GM18909 (cell line): Measurements from ENCODE around the gene ARID1B.

Experiments
- ATAC-seq: cut with Tn5 transposase; IDR thresholded peaks from one replicate; pipeline ENCODE4 v1.9.1; 2021; ENCODE audit warnings: mild to moderate bottlenecking; ENCODE audit not compliant: unreplicated experiment, poor library complexity

ARID1B gene

DNA sequence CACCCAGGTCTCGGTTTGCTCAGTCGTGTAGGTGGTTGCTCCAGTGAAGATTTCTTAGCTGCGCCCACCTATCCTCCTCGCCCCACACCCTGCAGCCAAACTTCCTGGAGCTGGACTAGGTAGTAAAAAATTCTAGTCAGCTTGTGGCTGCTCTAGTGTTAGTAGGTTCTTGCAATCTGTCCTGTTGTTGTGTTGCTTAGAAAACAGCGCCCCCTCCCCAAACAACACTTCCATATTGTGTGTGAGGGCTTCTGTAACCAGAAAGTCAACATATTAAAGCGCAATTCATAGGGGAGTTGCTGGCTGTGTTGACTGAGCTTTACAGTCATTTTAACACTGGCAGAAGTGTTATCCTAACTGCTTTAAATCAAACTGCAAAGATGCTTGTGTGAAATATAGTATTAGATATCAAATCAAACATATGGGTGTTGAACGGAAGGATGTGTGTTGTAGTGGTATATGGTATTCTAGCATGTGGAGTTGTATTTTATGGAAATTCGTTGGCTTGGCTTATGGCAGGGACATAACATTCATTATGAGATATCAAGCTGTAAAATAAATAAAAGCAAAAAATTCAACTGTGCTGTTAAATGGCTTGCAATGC lies 122.5 kb downstream of the ARID1B start:
- no peak for ATAC-seq

DNA sequence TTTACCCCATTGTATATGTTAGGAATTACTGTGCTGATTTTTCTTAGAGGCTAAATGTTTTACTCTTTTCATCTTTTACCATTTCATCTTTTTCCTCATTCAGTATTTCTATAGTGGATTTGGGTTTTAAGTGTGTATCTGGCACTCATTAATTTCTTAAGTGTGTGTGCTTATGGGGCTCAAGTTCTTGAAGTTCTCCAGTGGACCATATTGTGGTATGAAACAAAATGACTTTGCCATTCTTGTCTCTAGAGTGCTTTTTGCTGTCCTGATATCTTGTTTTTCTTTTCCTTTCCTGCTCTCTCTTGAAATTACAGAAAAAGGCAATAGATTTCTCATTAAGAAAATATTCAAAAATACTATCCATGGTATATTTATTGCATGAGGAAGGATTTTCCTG lies 123.1 kb downstream of the ARID1B start:
- ATAC-seq, result no peak

DNA sequence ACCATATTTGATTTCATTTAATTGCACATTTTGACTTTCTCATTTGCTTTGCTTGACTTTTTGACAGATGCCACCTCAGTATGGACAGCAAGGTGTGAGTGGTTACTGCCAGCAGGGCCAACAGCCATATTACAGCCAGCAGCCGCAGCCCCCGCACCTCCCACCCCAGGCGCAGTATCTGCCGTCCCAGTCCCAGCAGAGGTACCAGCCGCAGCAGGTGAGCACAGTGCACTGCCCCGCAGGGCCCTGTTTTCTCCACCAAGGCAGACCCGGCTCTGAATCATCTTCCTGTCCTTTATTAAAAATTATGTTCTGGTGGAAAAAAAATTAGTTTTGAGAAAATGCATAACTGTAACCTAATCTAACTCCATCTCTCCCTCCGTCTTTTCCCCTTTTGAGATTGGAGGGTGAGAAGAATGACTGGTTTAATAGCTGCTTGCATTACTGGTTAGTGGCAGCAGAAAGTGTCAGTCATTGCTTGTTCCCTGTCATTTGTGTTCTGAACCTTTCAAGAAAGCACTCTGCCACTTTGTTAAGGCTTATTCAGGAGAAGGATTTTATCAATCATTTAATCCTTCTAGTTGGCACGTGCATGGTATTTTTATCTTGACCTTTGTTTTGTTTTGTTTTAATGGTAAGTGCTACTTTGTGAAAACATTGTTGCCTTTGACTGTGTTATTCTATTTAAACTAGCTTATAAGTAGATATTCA lies 124.3 kb downstream of the ARID1B start:
- ATAC-seq, result no peak

DNA sequence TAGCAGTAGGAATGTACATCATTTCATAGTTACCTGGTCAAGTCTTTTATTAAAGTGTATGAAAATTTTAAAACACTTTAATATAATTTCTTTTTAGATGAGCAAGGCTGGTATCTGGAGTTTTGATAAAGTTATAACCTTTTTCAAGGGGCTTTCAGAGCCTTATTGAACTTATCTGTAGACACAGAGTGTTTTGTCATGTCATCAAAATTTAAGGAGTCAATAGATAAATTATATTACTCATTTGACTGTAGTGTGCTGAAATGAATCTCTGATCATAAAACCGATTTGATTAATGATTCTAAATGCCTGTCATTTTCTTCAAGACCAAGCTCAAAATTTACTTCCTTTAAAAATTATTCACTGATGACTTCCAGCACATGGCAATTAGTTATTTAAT lies 125.6 kb downstream of the ARID1B start:
- ATAC-seq, result no peak

DNA sequence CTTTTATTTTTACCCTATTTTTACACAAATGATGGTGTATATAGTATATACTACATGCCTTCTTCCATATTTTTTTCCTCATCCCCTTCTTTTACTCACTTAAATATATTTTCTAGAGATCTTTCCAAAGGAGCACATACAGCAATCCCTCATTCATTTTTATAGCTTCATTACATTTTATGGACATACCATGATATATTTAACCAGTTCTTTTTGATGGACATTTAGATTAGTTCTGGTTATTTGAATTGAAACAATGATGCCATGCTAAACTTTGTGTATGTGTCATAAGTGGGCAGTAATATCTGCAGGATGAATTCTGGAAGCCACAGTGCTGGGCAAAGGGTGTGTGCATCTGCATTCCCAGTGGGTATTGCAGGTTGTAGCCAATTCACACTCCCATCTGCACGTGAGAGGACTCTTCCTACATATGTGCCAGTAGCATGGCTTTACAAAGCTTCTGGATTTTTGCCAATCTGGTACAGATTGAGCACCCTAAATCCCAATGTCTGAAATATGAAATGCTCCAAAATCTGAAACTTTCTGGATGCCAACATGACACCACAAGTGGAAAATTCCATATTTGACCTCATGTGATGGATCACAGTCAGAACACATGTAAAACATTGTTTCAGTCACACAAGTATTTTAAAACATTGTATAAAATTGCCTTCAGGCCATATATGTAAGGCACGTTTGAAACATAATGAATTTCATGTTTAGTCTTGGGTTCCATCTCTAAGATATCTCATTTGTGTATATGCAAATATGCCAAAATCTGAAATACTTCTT lies 127.2 kb downstream of the ARID1B start:
- ATAC-seq, result no peak

DNA sequence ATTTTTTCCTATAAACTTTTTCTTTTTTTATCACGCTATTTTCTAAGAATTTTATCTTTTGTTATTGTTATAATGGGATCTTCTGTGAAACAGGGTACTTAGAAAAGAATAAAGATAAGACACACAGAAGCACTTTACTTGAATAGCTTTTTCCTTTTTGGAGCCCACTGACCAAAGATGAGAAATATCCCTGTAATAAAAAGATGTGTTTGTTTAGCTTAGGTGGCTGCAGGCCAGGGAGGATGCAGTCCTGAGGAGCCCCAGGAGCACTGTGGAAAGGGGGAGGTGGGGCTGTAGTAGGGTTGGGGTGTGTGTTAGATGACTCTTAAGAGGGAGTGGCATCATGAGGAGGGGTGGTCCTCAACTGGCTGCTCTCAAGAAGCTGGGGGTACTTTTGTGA lies 128.6 kb downstream of the ARID1B start:
- no peak for ATAC-seq

DNA sequence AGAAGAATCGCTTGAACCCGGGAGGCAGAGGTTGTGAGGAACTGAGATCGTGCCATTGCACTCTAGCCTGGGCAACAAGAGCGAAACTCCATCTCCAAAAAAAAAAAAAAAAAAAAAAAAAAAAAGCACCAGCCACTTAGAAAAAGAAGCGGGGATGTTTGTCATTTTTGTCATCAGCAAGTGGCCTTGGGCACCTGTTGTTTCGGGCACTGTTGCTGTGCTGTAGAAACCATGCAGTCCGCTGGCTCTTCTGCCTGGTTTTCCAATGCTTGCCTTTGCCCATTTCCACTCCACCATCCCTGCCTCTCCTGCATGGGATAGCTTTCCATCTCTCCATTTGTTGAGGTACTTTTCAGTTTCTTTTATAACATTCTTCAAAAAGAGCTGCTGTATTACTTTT lies 129.3 kb downstream of the ARID1B start:
- ATAC-seq, result no peak

DNA sequence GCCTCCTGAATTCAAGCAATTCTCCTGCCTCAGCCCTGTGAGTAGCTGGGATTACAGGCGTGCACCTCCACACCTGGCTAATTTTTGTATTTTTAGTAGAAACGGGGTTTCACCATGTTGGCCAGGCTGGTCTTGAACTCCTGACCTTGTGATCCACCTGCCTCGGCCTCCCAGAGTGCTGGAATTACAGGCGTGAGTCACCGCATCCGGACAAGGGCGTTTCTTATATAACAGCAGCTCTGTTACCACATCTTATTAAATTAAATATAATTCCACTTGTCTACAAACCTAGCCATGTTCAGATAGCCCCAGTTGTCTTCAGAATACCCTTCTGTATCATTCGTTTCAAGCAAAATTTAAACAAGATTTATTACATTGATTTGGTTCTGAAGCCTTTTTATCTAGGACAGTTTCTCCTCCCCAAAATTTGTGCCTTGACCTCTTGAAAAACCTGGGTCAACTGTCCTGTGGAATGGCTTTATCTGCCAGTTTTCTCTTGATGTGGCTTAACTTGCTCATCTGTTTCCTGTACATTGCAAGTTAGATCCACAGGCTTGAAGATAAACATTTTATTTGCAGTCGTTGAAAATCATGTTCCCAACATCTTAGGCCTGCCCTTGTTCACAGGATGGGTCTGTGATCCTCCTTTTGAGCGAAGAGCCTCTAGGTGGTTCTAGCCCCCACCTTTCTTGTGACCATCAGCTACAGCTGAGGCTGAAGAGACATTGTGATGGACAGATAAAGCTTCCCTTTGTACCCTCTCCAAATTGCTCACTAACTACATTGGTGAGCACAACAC lies 132.2 kb downstream of the ARID1B start:
- no peak for ATAC-seq

DNA sequence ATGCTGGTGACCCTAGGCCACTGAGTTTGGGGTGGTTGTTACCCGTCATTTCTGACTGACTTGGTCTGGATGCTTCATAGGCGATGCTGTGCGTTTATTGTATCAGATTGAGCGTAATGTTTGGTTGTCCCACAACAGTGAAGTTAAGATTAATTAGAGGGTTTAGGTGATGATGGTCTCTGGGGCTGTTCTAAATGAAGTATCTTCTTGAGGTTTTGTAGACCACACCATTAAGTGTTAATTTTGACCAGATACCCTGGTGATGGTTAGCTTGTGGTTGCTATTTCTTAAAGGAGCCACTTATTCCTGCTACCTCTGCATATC lies 132.8 kb downstream of the ARID1B start:
- ATAC-seq, result no peak

DNA sequence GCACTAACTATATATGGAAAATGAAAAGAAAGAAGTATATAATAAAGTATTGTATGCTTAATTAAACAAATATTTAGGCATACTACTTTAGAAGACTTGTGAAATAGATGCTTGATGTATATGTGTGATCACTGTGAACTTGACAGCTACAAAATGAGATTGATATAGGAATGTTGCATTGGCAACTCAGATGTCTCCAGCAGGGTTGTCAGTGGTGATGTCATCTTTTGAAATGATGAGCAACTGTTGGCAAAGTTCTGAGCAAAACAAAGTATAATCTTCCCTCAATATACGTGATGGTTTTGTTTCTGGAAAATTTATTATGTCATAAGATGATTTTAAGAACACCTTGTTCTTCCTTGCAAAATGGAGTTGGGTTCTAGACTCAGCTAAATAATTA lies 133.8 kb downstream of the ARID1B start:
- no peak for ATAC-seq

DNA sequence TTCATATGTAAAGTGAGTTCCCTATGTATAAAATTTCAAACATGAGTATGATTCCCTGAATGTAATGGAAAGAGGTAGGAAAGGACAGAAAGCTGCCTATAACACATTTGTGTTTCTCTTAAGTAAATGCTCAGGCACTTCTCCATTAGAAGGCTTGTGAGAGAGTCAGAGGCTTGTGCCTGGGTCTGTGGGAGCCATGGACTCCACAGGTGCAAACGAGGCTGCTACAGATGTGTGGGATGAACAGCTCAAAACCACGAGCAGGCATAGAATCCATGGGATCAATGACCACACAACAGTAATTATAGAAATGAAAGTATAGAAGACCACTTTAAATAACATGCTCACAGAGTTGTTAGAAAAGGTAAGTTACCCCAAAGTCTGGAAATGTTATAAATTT lies 134.4 kb downstream of the ARID1B start:
- ATAC-seq, result no peak

DNA sequence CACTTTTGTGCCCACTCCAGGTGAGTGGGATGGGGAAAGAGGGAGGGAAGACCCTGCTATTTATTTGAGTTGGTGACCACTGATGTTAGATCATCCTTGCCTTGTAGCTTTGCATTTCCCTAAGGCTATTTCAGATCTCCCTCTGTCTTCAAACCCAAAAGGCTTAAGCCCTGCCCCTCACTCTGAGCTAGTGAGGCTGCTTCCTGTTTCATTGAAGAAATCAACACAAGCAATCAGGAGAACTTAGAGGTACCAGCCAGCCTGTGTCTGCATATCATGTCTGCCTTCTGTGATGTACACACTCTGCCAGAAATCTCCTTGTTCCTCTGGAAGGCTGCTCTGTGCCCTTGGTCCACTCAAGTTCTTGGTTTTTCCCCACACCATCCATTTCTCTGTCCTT lies 135.3 kb downstream of the ARID1B start:
- ATAC-seq, result no peak

DNA sequence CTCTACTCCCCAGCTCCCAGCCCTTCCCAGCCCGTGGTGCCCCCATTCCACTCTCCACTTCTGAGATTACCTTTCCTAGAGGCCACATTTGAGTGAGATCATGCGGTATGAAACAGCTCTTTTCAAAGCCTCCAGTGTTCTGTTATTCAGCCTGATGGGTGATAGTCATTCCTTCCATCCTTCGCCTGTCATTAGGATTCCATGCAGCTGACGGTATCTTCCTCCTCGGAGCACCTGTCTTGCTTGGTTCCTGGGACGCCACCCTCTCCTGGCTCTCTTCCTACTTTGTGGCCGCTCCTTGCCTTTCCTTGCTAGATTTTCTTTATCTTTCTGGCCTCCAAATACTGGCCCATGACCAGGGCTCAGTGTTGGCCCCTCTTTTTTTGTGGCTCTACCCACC lies 137.0 kb downstream of the ARID1B start:
- no peak for ATAC-seq

DNA sequence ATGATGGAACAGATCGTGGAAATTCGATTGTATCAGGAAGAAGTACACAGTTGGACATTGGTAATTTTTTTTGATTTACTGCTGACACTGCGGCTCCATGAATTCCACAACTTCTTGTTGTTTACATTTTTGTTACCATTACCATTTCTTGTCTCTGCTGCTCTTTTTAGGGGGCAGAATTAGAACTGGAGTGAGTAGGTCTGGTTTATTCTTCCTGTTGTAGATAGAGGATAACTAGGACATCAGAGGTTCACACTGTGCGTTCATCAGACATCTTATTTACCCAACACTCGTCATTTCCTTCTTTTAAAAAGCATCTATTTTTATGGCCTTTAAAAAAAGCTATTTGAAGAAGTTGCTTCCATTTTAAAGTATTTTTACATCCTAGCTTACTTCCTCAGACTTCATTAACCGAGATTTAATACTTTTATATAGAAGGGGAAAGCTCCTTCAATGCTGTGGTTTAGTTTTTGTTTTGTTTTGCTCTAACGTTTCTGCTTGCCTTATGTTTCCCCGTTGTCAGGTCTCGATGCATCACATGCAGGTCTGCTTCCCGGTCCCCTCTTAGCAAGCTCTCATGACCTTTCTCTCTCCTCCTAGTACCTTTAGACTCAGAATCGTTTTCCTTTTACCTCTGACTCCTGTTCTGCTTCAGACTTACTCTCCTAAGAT lies 139.1 kb downstream of the ARID1B start:
- peak; percentile 50 for ATAC-seq

DNA sequence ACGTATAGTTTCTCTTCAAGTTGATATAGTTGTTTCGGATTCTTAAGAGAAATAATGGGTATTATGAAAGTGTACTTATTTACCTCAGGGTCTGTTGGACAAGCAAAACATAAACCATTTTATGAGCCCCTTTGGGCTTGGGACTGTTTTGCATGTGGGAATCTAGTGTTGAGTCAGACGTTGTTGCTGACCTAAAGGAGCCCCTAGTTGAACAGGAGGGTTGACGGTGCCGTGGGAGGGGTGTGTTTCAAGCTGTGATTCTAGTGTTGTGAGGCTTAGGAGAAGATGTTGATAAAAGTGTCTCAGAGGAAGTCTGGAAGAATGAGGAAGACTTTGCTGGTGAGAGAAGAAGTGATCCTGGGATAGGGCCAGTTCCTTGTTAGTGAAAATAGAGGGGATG lies 140.0 kb downstream of the ARID1B start:
- peak; percentile 58 for ATAC-seq

DNA sequence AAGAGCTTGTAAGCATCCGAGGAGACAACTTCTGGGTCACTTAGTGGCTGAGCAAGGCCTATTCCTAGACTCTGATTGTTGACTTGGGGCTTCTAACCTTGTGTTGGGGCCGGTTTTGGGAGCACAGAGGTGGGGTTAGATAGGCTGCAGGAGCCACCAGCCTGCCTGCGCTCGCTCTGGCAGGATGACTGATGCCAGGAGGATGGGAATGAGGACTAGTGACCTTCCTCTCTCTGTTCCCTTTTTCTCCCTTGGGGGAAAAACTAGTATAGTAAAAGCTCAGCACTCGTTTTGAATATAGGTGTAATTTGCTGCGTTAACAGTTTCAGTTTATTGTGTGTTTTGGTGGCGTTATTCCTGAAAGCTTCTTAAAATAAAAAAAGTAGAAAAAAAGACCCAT lies 141.5 kb downstream of the ARID1B start:
- no peak for ATAC-seq

DNA sequence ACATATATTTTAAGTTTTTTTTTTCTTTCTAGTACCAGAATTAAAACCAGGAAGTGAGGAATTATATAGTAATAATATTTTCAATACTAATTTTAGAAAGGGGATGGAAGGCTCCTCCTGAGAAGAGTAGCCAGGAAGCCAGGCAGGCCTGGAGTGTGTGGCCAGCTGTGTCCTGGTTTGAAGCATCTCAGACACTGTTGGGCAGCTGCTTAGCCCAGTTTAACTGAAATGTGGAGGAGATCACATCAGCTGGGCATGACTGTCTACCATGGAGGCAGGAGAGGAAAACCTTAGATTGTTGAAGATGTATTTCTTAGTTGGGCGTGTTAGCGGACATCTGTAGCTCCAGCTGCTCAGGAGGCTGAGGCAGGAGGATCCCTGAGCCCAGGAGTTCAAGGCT lies 142.2 kb downstream of the ARID1B start:
- no peak for ATAC-seq

DNA sequence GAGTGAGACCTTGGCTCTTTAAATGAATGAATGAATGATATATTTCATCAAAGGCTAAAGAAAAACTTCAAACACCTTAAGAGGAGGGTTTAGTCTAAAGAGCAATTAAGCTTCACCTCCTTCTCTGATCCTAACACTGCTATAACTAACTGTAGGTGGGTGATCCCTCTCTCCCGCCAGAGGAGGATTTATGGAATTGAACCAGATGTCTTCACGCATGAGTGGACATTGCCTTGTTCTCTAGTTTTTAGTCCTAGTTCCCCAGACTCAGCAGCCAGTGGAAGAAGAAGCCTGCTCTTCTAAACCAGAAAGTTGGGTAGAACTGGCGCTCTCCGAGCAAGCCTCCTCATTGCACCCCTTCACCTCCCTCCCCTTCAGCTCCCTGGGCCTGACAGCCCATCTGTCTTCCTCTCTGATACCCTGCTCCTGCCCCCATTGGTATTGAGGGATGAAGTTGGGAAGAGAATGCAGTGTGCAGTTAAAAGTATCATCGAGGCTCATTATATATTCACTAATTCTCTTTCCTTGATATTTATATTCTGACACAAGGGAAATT lies 142.7 kb downstream of the ARID1B start:
- ATAC-seq, result no peak

DNA sequence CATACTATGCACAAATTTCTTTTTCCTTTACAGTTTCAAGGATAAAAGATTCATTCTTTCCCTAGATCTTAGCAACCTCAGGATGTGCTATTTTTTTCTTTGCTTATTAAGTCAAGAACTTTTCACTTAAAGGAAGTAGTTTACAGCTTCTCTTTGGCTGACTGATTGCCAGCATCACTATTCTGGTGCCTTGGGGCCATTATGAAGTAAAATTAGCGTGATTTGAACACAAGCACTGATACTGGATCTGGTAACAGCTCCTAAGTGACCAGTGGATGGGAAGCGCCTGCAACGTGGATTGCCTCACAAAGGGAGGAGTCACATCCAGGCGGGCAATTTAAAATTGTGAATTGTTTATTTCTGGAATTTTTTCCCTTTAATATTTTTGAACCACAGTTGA lies 147.1 kb downstream of the ARID1B start:
- ATAC-seq, result no peak

DNA sequence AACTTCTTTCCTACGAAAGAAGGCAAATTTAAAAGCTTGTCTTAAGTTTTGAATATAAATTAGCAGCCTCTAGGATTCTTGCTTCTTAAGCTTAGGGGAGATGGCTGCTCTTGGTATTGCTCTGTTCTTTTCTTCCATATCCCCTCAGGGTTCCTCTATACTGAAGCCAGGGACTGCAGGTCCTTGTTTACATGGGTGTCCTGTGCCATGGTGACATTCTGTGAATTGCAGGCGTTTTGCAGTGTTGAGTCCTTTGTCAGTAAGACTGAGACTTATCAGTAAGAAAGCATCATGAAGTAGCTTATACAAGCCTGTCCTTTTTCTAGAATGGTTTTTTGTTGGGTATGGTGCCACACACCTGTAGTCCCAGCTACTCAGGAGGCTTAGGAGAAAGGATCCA lies 147.8 kb downstream of the ARID1B start:
- no peak for ATAC-seq
